Measurements from ENCODE around the gene TNNI3K. TPM values are rescaled to one million over a fixed set of nuclear protein-coding genes. Genes with fewer than 3 reads are reported as not detected.

Gene TNNI3K
- total RNA-seq, 1 experiment from 2014 or later, result not detected

DNA sequence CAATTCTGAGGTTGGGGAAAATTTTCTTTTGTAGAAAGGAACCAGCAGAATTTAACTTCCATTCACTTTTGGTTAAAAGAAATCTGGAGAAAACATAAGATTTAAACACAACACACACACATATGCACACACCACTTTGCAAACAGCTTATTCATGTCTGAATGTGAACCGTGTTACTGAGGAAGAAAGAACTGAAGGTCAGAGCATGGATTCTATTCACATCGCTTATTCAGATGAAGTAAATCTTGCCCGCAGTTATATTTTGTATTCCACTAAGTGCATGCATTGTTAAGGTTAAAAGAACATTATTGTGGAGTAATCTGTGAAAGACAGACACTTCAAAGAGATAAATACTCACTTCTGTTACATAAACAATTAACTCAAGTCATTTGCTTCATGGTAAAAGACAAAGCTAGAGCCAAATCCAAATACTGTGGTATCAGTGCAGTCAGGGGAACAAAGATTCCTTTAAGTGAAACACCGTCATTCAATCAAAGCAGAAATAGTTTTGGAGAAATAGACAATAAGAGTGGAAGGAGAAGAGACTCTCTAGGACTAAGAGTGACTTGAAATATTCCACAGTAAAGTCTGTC lies 195.3 kb downstream of the TNNI3K start:
- TF ChIP-seq, protein P1, sequence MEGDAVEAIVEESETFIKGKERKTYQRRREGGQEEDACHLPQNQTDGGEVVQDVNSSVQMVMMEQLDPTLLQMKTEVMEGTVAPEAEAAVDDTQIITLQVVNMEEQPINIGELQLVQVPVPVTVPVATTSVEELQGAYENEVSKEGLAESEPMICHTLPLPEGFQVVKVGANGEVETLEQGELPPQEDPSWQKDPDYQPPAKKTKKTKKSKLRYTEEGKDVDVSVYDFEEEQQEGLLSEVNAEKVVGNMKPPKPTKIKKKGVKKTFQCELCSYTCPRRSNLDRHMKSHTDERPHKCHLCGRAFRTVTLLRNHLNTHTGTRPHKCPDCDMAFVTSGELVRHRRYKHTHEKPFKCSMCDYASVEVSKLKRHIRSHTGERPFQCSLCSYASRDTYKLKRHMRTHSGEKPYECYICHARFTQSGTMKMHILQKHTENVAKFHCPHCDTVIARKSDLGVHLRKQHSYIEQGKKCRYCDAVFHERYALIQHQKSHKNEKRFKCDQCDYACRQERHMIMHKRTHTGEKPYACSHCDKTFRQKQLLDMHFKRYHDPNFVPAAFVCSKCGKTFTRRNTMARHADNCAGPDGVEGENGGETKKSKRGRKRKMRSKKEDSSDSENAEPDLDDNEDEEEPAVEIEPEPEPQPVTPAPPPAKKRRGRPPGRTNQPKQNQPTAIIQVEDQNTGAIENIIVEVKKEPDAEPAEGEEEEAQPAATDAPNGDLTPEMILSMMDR (conservative IDR thresholded peaks at IDR 0.05; ENCODE audit: low read depth, low read length), result no peak
- TF ChIP-seq EZH2phosphoT487 (IDR thresholded peaks at IDR 0.05; ENCODE audit: borderline replicate concordance, low read length) (no peak), EZH2 (IDR thresholded peaks at IDR 0.05; ENCODE audit: low read length, unreplicated experiment) (no peak)
- no peak for DNase-seq
- H3K4me3 ChIP-seq (ENCODE audit: low read length), result no peak overlapping the region
- no peaks in the 10 kb centered on the region for H3K79me2 ChIP-seq (ENCODE audit: low read length)
- ChIA-PET POLR2A (ENCODE audit: unreplicated experiment) (no interaction called here), CTCF (interaction anchor here (0.5 kb wide), 1 partner anchor 223 kb away, joined by 3 read pairs; no protein-coding TSS in a partner anchor)
- no peak for ATAC-seq
- H3K27me3 ChIP-seq (ENCODE audit: low read length), result peaks cover 18% of the 10 kb centered on the region
- H3K9me2 ChIP-seq (replicated peaks; ENCODE audit: low read length), result no peaks in the 10 kb centered on the region
- H3F3A ChIP-seq (ENCODE audit: low read length, unreplicated experiment), result no peaks in the 10 kb centered on the region
- no peaks in the 10 kb centered on the region for H3K9me3 ChIP-seq (ENCODE audit: low read length)
- H3K9ac ChIP-seq (ENCODE audit: low read length), result no peak overlapping the region
- BruUV-seq (replicated peaks), result no TSS peak
- H3K27ac ChIP-seq (ENCODE audit: low read length), result no peak overlapping the region
- no peak overlapping the region for H3K4me2 ChIP-seq (ENCODE audit: low read length)
- no peaks in the 10 kb centered on the region for H4K20me1 ChIP-seq (ENCODE audit: low read length)
- no peaks in the 10 kb centered on the region for H3K36me3 ChIP-seq (ENCODE audit: low read depth, low read length)
- H3K4me1 ChIP-seq (ENCODE audit: insufficient read depth, low read length), result 0 out of 2 replicates have a peak, but pooled peaks cover 7% of the 10 kb centered on the region
- H2AFZ ChIP-seq (ENCODE audit: low read length), result no peak overlapping the region
- intact Hi-C loops (cut with micrococcal nuclease), result no loop called here

DNA sequence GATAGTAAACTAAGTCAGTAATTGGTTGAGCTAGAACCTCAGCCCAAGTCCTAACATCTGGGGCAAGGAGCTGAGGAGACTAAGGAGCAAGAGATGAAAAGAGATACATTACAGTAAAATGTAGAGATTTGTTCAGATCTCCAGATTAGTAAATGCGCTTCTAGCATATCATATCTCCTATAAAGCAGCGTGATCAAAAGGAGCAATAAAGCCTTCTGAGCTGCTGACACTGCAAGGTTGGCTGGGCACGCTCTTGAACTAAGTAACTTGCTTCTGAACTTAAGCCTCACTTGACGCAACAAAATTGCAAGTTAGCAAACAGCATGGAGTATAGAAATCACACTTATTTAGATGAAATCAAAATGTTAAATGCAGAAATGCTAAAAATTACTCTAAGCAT lies 196.3 kb downstream of the TNNI3K start:
- no peak for DNase-seq
- intact Hi-C loops (cut with micrococcal nuclease), result no loop called here
- H2AFZ ChIP-seq (ENCODE audit: low read length), result no peak overlapping the region
- no peak overlapping the region for H3K4me3 ChIP-seq (ENCODE audit: low read length)
- ChIA-PET CTCF (no interaction called here), POLR2A (ENCODE audit: unreplicated experiment) (no interaction called here)
- H4K20me1 ChIP-seq (ENCODE audit: low read length), result no peaks in the 10 kb centered on the region
- no peak for TF ChIP-seq EZH2phosphoT487 (IDR thresholded peaks at IDR 0.05; ENCODE audit: borderline replicate concordance, low read length)
- TF ChIP-seq EZH2 (IDR thresholded peaks at IDR 0.05; ENCODE audit: low read length, unreplicated experiment), result no peak
- TF ChIP-seq, protein P1 (conservative IDR thresholded peaks at IDR 0.05; ENCODE audit: low read depth, low read length), result no peak
- 0 out of 2 replicates have a peak, but pooled peaks cover 7% of the 10 kb centered on the region for H3K4me1 ChIP-seq (ENCODE audit: insufficient read depth, low read length)
- no peaks in the 10 kb centered on the region for H3K9me2 ChIP-seq (replicated peaks; ENCODE audit: low read length)
- BruUV-seq (replicated peaks), result no TSS peak
- no peak overlapping the region for H3K4me2 ChIP-seq (ENCODE audit: low read length)
- no peaks in the 10 kb centered on the region for H3K36me3 ChIP-seq (ENCODE audit: low read depth, low read length)
- no peaks in the 10 kb centered on the region for H3K9me3 ChIP-seq (ENCODE audit: low read length)
- no peaks in the 10 kb centered on the region for H3K79me2 ChIP-seq (ENCODE audit: low read length)
- peaks cover 18% of the 10 kb centered on the region for H3K27me3 ChIP-seq (ENCODE audit: low read length)
- H3F3A ChIP-seq (ENCODE audit: low read length, unreplicated experiment), result no peaks in the 10 kb centered on the region
- H3K9ac ChIP-seq (ENCODE audit: low read length), result no peak overlapping the region
- H3K27ac ChIP-seq (ENCODE audit: low read length), result no peak overlapping the region
- no peak for ATAC-seq

DNA sequence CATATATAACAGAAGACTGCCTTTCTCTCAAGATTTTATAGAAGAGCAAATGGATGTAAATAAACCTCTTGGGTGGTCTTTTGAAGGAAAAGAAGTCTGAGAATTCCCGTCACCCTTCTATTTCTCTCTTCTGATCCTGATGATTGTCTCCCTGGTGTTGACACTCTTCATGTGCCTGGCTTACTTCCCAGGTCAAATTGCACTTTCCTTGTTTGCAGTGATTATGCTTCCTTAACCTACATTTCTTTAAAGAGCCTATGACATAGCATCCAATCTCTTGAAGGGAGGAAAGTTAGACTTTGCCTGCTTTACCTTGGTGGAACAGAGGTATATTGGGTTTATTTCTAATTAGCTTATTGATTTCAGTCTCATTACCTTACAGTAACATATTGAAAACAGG lies 197.1 kb downstream of the TNNI3K start:
- Histone ChIP-seq H3K27me3 (ENCODE audit: low read length) (peaks cover 18% of the 10 kb centered on the region), H3K9me3 (ENCODE audit: low read length) (no peaks in the 10 kb centered on the region), H3K27ac (ENCODE audit: low read length) (no peak overlapping the region), H3K4me2 (ENCODE audit: low read length) (no peak overlapping the region), H3K36me3 (ENCODE audit: low read depth, low read length) (no peaks in the 10 kb centered on the region), H3K4me1 (ENCODE audit: insufficient read depth, low read length) (0 out of 2 replicates have a peak, but pooled peaks cover 7% of the 10 kb centered on the region), H4K20me1 (ENCODE audit: low read length) (no peaks in the 10 kb centered on the region), H3K4me3 (ENCODE audit: low read length) (no peak overlapping the region), H3F3A (ENCODE audit: low read length, unreplicated experiment) (no peaks in the 10 kb centered on the region), H2AFZ (ENCODE audit: low read length) (no peak overlapping the region), H3K9ac (ENCODE audit: low read length) (no peak overlapping the region), H3K79me2 (ENCODE audit: low read length) (no peaks in the 10 kb centered on the region), H3K9me2 (replicated peaks; ENCODE audit: low read length) (no peaks in the 10 kb centered on the region)
- DNase-seq, result no peak
- CTCF ChIA-PET, result no interaction called here
- intact Hi-C loops (cut with micrococcal nuclease), result no loop called here
- POLR2A ChIA-PET (ENCODE audit: unreplicated experiment), result no interaction called here
- no peak for TF ChIP-seq EZH2phosphoT487 (IDR thresholded peaks at IDR 0.05; ENCODE audit: borderline replicate concordance, low read length)
- TF ChIP-seq, protein P1 (conservative IDR thresholded peaks at IDR 0.05; ENCODE audit: low read depth, low read length), result no peak
- TF ChIP-seq EZH2 (IDR thresholded peaks at IDR 0.05; ENCODE audit: low read length, unreplicated experiment), result no peak
- BruUV-seq (replicated peaks), result no TSS peak
- ATAC-seq, result no peak
